Superior temporal gyrus (tissue), 1 donor: ENCODE measurements around the gene RAD50.
"Not testable (repeated sequence)": the region's sequence is repeated elsewhere in the genome, so short reads cannot be mapped to it uniquely, and the experiment has no call there.

Source experiments
- DNase-seq: peaks from one replicate; pipeline ENCODE4 v3.0.0-alpha.2; 2016; ENCODE audit errors: extremely low spot score

The RAD50 gene

DNA sequence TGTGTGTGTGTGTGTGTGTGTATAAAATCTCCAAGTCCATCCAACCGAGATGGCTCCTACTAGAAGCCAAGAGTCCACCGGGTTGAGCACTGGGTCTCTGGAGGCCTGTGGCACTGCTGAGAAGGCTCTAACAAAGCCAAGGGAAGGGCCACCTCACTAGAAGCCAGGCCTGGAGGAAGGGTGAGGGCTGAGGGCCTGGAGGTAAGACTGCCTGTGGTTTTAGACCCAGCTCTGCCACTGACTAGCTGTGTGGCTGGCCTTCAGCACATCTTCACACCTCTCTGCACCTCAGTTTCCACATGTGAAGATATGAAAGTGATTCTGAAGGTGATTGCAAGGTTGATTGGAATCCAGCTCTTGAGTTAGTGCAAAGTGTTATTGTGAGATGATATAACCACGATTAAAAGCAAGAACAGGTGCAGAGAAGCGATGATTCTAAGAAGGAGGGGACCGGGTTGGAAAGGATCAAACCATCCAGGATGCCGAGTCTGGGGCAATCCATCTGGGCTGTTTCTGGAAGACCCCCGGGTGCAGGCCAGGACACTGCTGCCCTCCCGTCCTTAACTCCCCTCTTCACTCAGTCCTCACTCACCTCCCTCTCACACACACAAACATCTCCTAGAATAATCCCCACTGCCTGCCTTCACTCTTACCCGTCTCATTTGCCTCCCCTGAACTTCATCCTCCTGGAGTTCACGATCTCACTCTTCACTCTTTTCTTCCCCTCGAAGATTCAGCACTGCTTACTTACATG is 119.3 kb downstream of the RAD50 start:
- DNase-seq = no peak

DNA sequence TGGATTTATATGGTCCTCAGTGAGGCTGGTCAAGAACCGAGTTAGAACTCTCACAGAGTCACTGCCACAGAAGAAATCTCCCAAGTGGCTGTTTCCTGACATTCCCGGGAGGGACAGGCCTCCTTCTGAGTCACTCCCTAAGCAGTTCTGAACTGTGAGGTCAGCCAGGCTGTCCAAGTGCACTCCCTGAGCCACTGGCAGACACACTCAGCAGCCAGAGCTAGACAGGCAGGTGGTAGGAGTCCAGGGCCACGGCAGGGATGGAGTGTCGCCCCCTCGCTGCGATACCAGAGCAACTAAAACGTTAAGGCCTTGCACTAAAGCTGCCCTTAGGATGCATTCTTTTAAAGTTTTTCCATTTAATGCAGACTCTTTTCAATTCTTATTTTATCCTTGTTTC is 120.4 kb downstream of the RAD50 start:
- DNase-seq = no peak

DNA sequence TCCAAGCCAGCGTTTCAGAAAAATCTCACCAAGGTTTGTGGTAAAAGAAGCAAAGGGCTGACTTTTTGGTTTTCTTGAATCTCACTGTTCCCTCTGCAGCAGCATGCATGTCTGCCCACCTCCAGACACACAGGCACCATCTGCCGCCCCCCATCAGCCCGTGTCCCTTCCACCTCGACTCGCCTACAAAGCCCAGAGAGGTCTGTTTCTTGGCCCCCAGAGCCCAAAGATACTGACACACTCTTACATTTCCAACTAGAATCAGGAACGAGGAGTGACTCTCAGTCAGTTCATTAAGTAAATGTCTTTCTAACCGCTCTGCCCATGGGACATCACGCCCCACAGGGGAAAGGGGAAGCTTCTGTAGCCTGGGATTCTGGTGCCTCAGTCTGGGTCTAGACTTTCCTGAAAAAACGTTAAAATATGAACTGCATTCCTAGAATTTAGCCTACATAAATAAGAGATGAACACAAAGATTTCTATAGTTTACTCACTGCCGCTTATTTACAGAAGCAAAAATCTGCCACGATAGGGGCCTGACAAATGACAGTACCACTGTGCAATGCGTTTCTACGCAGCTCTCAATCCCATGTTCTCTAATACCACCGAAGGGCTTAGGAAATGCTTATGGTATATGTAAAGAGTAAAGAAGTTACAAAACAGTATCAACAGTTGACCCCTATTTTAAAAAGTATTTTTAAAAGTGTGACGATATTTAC is 121.1 kb downstream of the RAD50 start:
- no peak for DNase-seq

DNA sequence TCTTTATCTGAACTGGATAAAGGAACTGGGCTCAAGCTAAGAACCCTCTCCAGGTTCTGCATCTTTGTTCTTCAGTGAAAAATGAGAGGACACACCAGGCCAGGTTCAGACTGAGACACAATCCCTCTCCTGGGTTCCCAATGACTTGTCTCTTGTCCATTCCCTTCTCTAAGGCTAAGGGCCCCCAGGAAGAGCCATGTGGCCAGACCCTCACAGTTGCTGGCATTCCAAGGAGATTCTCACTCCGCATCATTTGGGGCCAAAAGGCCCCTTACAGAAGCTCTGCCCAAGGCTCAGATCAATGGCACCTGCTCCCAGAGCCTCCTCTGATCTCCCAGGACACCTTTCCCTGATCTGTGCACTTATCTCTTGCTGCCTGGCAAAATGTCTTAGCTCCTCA is 122.0 kb downstream of the RAD50 start:
- DNase-seq = no peak

DNA sequence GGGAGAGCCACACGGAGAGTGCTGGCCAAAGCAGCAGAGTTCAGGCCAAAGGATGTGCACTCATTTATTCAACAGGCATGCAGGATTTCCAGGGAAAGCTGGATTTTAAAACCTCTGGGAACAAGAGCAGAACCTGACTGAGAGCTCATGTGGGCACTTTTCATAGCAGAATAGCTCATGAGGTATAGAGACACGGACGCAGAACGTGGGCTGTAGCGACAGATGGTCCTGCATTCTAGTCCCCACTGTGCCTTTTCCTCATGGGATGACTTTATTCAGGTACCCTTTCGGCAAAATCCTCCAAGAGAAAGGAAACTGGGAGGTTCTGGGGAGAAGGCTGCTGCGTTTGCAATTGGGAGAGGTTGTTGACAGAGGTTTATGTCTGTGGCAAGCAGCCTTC is 122.4 kb downstream of the RAD50 start:
- DNase-seq = no peak

DNA sequence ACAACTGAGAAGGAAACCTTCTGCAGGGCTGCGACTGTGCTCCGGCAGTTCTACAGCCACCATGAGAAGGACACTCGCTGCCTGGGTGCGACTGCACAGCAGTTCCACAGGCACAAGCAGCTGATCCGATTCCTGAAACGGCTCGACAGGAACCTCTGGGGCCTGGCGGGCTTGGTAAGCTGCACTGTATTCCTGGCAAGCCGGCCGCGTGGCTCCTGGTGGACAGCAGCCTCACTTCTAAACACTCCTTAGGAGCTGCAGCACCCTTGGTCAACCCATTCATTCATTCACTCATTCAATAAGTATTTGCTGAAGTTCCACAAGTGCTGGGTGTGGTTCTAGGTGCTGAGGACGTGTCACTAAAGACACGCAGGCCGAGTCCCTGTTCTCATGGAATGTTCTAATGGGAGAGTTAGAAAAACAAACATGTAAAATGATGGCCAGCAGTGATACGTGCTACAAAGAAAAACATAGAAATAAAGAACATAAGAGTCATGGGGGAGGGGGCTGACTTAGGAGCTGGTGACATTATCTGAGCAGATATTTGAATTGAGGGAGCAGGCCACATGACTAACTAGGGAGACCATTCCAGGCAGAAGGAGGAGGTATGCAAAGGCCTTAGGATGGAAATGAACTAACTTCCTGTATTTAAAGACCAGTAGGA is 123.1 kb downstream of the RAD50 start:
- DNase-seq = no peak

DNA sequence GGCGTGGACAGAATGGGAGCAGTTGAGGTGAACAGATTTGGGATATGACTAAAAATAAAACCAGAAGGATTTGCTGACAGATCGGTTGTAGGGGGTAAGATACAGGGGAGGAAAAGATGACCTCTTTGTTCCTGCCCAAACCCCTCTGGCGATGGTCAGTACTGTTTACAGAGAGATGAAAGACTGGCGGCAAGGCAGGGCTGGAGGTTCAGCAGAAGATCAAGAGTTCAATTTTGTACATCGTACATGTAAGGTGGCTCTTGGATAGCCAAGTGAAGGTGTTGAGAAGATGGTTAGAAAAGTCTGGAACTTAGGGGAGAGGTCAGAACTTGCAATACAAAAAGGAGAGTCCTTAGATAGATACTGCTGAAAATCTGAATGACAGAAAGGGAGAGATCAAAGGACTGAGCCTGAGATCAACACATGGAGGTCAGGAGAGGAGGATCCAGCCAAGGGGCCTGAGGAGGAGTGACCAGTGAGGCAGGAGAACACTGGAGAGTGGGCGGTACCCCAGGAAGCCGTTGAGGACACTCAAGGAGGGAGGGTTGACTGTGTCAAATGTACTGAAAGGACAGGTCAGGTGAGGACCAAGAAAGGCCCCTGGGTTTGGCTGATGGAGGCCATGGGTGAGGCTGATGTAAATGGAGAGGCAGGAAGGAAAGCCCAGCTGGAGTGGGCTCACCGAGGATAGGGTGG is 124.2 kb downstream of the RAD50 start:
- no peak for DNase-seq

DNA sequence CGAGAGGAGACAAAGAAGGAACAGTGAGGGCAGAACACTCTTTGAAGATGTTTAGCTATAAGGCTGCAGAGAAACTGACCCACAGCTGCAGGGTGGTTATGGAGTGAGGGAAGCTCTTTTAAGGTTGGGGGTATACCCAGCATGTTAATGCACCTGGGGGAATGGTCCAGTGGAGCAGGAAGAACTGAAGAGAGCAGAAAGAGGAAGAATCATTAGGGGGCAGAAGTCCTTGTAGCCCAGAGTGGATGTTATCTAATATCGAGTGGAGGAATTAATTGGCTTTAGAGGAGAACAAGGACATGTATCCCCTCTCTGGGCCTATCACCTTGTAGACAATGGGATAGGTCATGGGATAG is 124.7 kb downstream of the RAD50 start:
- no peak for DNase-seq

DNA sequence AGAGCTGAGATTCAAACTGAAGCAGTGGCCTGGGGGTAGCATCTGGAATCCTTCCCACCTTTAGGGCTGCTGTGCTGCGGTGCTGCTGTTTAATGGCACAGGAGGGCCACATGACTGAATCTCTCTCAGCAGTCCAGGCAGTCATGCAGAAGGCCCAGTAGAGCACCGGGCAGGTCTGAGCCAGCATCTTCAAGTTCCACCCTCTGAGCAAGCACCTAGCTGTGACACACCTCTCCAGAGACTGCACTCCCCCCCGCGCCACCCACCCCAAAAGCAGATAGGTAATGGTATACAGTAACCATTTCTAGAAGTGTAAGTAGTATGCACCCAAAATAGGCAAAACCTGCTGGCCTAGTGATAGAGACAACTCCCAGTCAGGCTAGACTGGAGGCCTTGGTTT is 125.2 kb downstream of the RAD50 start:
- no peak for DNase-seq

DNA sequence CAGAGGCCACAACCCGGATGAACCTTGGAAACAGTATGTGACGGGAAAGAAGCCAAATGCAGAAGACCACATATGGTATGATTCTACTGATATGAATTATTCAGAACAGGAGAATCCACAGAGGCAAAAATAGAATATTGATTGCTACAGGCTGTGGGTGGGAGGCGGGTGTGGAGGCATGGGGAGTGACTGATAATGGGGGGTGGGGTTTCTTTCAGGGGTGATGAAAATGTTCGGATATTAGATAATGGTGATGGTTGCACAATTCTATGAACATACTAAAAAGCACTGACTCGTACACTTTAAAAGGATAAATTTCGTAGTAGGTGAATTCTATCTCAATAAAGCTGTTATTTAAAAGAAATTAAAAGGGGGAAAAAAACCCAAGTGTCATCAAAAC is 127.7 kb downstream of the RAD50 start:
- DNase-seq = no peak

DNA sequence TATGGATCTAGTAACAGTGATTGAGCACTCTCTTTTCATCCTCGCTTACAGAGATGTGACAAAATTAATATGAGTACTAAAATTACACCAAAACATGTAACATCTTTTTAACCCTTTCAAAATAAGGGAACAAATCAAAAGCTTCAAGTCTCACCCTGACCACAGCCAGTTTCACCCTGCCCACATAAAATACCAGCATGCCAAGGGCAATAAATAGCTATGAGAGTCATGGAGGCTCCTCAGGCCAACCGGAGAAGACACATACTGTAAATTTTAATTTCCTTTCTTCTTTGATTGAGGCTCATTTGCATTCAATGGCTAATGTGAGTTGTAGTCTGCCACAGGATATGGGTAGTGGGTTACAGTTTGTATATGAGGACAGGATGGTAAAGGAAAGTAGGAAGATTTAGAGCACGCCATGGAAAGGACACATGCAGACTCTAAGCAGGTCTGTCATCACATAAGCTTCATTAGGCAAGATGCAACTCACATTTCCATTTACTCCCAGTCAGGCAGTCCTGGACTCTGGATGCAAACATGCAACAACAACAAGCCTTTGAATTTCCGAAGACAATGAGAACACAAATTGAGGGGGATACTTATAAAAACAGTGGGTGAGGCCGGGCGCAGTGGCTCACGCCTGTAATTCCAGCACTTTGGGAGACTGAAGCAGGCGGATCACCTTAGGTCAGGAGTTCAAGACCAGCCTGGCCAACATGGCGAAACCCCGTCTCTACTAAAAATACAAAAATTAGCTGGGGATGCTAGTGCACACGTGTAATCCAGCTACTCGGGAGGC is 128.3 kb downstream of the RAD50 start:
- DNase-seq = no peak

DNA sequence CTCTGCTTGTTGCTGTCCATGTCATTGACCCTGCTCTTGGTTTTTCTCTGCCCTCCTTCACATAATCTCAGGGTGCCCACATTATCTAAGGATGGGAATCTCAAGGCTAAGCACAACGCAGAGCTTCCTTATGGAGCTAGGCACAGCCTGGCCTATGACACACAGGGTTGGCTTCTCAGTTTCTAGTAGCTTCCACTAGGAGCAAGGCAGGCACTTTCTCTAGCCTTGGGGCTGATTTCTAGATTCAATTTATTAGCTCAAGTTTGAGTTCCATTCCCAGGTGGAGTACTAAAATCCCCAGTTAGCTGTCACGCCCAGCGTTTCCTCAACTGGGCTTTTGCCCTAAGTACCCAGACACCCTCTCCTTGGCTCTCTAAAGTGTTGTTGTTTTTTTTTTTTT is 129.4 kb downstream of the RAD50 start:
- no peak for DNase-seq

DNA sequence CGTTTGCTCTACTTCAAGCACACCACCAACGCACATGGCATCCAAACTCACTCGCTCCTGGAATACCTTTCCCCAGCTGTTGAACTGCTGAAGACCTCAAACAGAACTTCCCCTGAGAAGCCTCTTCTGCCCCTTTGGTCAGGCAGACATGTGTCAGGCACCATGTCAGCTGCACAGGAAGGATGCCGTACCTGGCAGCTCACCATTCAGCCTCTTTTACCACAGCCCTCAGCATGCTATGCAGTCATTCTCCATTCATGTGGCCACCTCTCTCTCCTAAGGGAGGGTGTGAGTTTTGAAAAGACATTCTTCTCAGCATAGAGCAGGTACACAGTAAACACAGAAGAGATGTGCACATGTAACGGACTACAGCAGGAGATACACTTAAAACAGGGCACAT is 131.2 kb downstream of the RAD50 start:
- DNase-seq = no peak

DNA sequence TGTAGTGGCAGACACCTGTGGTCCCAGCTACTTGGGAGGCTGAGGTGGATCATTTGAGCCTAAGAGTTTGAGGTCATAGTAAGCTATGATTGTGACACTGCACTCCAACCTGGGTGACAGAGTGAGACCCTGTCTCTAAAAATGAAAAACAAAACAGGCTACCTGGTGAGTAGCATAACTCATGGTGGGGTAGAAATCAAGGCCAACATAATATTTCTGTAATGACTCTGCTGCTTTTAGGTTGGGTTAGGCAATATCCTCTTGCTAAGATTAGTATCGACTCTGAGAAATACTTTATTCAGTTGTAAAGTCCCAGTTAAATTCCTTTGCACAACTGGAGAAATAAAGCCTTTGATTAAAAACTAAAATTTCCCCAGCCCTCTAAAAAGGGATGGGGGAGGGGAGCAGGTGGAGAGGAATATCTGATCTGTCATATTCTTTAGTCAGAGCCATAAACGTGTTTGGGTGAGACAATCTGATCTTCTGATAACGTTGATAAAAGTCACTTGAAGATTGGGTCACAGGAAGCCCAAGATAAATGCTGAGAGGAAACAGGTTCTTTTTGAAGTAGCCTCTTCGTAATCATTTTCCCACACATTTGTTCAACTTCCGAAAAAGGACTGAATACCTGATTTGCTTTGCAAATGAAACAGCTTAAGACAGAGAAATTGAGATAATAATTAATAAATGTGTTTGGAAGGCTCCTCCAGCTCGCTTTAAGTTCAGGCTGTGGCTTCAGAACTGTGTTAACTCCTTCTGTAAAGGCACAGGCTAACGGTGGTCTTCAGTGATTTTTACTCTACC is 132.0 kb downstream of the RAD50 start:
- DNase-seq = no peak

DNA sequence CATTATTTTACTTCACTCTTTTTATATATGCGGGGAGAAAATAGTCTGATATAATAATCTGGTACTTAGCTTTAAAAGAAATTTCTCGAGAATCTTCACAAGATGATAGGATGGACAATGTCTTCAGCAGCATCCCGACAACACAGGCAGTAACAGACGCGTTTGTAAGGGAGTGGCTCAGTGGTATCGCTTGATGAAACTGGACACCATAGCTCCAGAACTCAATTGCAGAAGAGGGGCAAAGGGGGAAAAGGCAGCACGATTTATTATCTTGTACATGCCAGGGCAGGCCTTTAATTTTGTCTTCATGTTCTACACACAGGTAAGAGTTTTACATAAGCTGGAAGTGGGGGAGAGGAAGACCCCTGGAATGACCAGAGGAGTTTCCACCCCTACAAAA is 132.7 kb downstream of the RAD50 start:
- DNase-seq = no peak

DNA sequence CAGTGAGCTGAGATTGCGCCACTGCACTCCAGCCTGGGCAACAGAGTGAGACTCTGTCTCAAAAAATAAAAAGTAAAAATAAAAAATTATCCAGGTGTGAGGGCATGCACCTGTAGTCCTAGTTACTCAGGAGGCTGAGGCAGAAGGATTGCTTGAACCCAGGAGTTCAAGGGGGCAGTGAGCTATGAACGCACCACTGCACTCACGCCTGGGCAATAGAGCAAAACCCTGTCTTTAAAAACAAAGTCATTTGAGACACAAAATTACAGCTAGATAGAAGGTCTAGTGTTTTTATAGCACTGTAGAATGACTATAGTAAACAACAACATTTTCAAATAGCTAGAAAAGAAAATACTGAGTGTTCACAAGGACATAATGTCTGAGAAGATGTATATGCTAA is 133.4 kb downstream of the RAD50 start:
- DNase-seq = no peak

DNA sequence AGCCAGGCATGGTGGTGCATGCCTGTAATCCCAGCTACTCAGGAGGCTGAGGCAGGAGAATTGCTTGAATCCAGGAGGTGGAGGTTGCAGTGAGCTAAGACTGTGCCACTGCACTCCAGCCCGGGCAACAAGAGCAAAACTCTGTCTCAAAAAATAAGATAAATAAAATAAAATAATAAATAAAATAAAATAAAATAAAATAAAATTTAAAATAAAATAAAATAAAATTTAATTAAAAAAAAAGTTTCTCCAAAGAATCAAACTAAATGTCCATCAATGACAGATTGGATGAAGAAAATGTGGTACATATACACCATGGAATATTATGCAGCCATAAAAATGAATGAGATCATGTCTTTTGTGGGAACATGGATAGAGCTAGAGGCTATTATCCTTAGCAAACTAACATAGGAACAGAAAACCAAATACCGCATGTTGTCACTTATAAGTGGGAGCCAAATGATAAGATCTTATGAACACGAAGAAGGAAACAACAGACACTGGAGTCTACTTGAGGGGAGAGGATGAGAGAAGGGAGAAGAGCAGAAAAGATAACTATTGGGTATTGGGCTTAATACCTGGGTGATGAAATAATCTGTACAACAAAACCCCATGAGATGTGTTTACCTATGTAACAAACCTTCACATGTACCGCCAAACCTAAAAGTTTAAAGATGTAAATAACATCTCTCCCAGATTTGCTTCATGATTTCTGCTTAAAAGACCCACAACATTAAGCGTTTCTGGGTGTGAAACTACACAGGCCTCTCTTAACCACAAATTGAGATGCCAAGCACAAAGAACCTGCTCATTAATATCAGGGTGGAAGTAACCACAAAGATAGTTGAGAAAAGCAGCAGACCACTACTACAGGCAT is 135.2 kb downstream of the RAD50 start:
- DNase-seq = not testable (repeated sequence)

DNA sequence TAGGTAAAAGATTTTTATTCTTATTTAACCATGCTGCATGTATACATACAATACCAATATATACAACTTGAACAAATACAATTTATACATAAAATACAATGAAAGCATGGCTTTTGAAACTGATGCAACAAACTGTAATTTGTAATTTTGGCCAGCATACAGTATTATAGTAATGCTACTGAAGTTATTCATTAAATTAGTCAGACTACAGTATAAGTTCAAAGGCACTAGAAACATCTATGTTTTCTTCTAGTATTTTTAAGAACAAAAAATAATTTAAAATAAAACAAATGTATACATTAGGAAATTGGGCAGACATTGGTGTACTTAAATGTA is 135.8 kb downstream of the RAD50 start:
- DNase-seq = no peak
